ENCODE measurements around the gene DEFB112. TPM values are rescaled to one million over a fixed set of nuclear protein-coding genes. Genes with fewer than 3 reads are reported as not detected.

DEFB112 gene
- total and polyA plus RNA-seq, 10 of the 15 experiments (the other 5 are each of a cell fraction or from before 2014, with no cell fraction given) = not detected

DNA sequence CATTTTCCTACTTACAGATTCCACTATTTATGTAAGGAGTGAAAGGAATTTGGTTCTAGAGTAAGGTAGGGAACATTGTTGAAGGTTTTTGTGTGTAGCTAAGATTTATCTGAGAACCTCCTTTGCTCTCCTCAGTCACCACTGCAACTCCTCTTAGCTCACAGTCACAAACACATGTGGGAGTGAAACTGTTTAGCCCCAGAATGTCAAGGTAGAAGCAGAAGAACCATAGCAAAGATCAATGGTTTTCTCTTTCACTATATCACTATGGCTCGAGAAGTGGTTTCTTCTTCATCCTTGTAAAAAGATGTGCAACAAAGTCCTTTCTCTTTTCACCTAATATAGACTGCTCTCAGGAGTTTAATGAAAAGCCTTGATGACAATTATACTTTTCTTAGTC is 6.5 kb upstream of the DEFB112 start (continued):
- TF ChIP-seq, protein P1, sequence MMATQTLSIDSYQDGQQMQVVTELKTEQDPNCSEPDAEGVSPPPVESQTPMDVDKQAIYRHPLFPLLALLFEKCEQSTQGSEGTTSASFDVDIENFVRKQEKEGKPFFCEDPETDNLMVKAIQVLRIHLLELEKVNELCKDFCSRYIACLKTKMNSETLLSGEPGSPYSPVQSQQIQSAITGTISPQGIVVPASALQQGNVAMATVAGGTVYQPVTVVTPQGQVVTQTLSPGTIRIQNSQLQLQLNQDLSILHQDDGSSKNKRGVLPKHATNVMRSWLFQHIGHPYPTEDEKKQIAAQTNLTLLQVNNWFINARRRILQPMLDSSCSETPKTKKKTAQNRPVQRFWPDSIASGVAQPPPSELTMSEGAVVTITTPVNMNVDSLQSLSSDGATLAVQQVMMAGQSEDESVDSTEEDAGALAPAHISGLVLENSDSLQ (IDR thresholded peaks at IDR 0.05) = no peak
- TF ChIP-seq SRF (IDR thresholded peaks at IDR 0.05; ENCODE audit: low read depth in 2 of 2, low read length in 2 of 2) = no peak
- TF ChIP-seq GABPA (IDR thresholded peaks at IDR 0.05; ENCODE audit: low read depth) = no peak
- no peak for TF ChIP-seq ZNF217 (IDR thresholded peaks at IDR 0.05)
- no peak for TF ChIP-seq EP300 (IDR thresholded peaks at IDR 0.05; ENCODE audit: borderline replicate concordance in 1 of 2, control insufficient read depth in 1 of 2, low read depth in 2 of 2, low read length in 2 of 2)
- TF ChIP-seq, protein P2, sequence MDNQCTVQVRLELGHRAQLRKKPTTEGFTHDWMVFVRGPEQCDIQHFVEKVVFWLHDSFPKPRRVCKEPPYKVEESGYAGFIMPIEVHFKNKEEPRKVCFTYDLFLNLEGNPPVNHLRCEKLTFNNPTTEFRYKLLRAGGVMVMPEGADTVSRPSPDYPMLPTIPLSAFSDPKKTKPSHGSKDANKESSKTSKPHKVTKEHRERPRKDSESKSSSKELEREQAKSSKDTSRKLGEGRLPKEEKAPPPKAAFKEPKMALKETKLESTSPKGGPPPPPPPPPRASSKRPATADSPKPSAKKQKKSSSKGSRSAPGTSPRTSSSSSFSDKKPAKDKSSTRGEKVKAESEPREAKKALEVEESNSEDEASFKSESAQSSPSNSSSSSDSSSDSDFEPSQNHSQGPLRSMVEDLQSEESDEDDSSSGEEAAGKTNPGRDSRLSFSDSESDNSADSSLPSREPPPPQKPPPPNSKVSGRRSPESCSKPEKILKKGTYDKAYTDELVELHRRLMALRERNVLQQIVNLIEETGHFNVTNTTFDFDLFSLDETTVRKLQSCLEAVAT (IDR thresholded peaks at IDR 0.05) = no peak
- TF ChIP-seq MYC (IDR thresholded peaks at IDR 0.05; ENCODE audit: insufficient read depth, insufficient read length, insufficient replicate concordance, low read length, severe bottlenecking) = no peak
- no peak for TF ChIP-seq ATF7 (IDR thresholded peaks at IDR 0.05; ENCODE audit: low read depth)
- no peak for TF ChIP-seq TARDBP (IDR thresholded peaks at IDR 0.05; ENCODE audit: borderline replicate concordance)

DNA sequence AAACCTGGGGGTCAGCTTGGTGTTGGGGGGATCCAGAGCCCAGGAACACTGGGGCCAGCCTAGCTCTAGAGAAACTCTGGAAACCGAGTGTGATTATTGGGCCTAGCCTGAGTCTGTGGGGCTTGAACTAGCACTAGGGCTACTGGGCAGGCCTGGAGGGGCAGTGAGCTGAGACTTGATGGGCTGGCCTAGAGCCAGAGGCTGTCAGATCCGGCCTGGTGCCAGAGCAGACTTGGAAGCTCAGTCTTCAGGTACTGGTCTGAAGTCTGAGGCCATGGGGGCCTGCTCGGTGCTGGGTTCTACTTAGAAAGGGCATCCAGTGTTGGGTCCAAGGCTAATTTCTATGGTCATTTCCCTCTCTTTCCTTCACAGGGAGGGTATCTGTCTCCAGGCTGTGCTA is 2.7 kb downstream of the DEFB112 start:
- Histone ChIP-seq H3K27ac (ENCODE audit: control insufficient read depth, insufficient read depth) (no peak overlapping the region), H2AFZ (ENCODE audit: control insufficient read depth, low read depth, low read length) (no peak overlapping the region), H4K20me1 (ENCODE audit: control insufficient read depth, insufficient read depth) (no peaks in the 10 kb centered on the region), H3K27me3 (replicated peaks in 1 of 2; ENCODE audit: control insufficient read depth in 2 of 2, insufficient read depth in 2 of 2, low read length in 1 of 2) (no peaks in the 10 kb centered on the region), H3K4me1 (ENCODE audit: control insufficient read depth, insufficient read depth, low read length) (no peaks in the 10 kb centered on the region), H3K79me2 (ENCODE audit: control insufficient read depth, insufficient read depth, low read length) (no peaks in the 10 kb centered on the region), H3K4me3 (no peak overlapping the region), H3K36me3 (ENCODE audit: control insufficient read depth in 2 of 2, insufficient read depth in 2 of 2, low read length in 1 of 2) (no peaks in the 10 kb centered on the region), H3K9me3 (replicated peaks; ENCODE audit: control insufficient read depth, insufficient read depth, low read length) (no peaks in the 10 kb centered on the region), H3K9ac (ENCODE audit: control insufficient read depth, insufficient read depth, low read length) (no peak overlapping the region), H3K4me2 (ENCODE audit: control insufficient read depth, insufficient read depth) (no peak overlapping the region)
- intact Hi-C loops (cut with micrococcal nuclease; ENCODE audit: unreplicated experiment) (no loop called here), in situ Hi-C loops (cut with MboI) (no loop called here)
- ChIA-PET POLR2A (no interaction called here), SMC1A (ENCODE audit: uncharacterized antibody, unreplicated experiment) (no interaction called here), CTCF (no interaction called here), RAD21 (ENCODE audit: unreplicated experiment) (interaction anchor here (1.1 kb wide), 1 partner anchor 33 kb away, joined by 3 read pairs; no protein-coding TSS in a partner anchor)
- ATAC-seq (no peak), FAIRE-seq (no peak), DNase-seq (ENCODE audit: low read depth, low spot score) (no peak)
- BruUV-seq (replicated peaks) = no TSS peak
- TF ChIP-seq TAF1 (IDR thresholded peaks at IDR 0.05; ENCODE audit: borderline replicate concordance, low read depth, low read length) = no peak
- no peak for TF ChIP-seq PML (IDR thresholded peaks at IDR 0.05; ENCODE audit: low read length)
- TF ChIP-seq, protein P3, sequence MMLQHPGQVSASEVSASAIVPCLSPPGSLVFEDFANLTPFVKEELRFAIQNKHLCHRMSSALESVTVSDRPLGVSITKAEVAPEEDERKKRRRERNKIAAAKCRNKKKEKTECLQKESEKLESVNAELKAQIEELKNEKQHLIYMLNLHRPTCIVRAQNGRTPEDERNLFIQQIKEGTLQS (IDR thresholded peaks at IDR 0.05; ENCODE audit: borderline replicate concordance, extremely low read depth, low read depth, low read length) = no peak
- no peak for TF ChIP-seq RAD21 (IDR thresholded peaks at IDR 0.05; ENCODE audit: insufficient read depth, low read depth, low read length)
- no peak for TF ChIP-seq NRF1 (conservative IDR thresholded peaks at IDR 0.05; ENCODE audit: low read depth, low read length)
- no peak for TF ChIP-seq CHD2 (IDR thresholded peaks at IDR 0.05; ENCODE audit: borderline replicate concordance, low read depth, low read length)
- no peak for TF ChIP-seq ETV6 (conservative IDR thresholded peaks at IDR 0.05 in 1 of 2, IDR thresholded peaks at IDR 0.05 in 1 of 2; ENCODE audit: borderline replicate concordance in 1 of 2, low read depth in 1 of 2)
- WGBS (ENCODE audit: insufficient coverage, insufficient replicate concordance, low lambda C conversion rate, missing lambda C conversion rate) = 30% methylated on average over 3 of the region's 3 CpGs
